SK-N-SH (cell line): ENCODE data around the gene MAP4K1. TPM values are rescaled to one million over a fixed set of nuclear protein-coding genes. Genes with fewer than 3 reads are reported as not detected.

Experiments used
- CHD2 ChIP-seq: fragments of 150-350 bp; IDR thresholded peaks from 2 replicates; pipeline ENCODE4 v1.6.1; 2018; ENCODE audit warnings: low read length; ENCODE audit not compliant: partially characterized antibody
- EP300 ChIP-seq, 2 experiments: IDR thresholded peaks; 2 replicates each; pipeline versions ENCODE4 v1.4.0 to v1.6.1; 2012; ENCODE audit warnings: borderline replicate concordance in 1 of 2, low read depth in 1 of 2, low read length in 1 of 2
- EZH2phosphoT487 ChIP-seq: fragments of 200-600 bp; sonication (generic); IDR thresholded peaks from 2 replicates; pipeline ENCODE4 v1.6.1; 2017; ENCODE audit warnings: low read depth, mixed run types, mild to moderate bottlenecking, antibody characterized with exemption, moderate library complexity, borderline replicate concordance
- FOSL2 ChIP-seq: IDR thresholded peaks from 2 replicates; pipeline ENCODE4 v1.4.0; 2012; ENCODE audit warnings: low read depth, mild to moderate bottlenecking, moderate library complexity, borderline replicate concordance
- FOXJ3 ChIP-seq: sonication (generic); formaldehyde crosslinking; IDR thresholded peaks from 2 replicates; pipeline ENCODE4 v1.5.1; 2020; ENCODE audit warnings: mild to moderate bottlenecking, missing genetic modification reagents
- FOXM1 ChIP-seq: IDR thresholded peaks from 2 replicates; pipeline ENCODE4 v1.4.0; 2012; ENCODE audit warnings: low read depth, mild to moderate bottlenecking
- GABPA ChIP-seq: IDR thresholded peaks from 2 replicates; pipeline ENCODE4 v1.4.0; 2012; ENCODE audit warnings: low read depth, mild to moderate bottlenecking
- GATA2 ChIP-seq: sonication (generic); formaldehyde crosslinking; IDR thresholded peaks from 2 replicates; pipeline ENCODE4 v1.5.0; 2020; ENCODE audit warnings: mild to moderate bottlenecking, missing genetic modification reagents
- JUND ChIP-seq: IDR thresholded peaks from 2 replicates; pipeline ENCODE4 v1.4.0; 2012
- MAX ChIP-seq: IDR thresholded peaks from 2 replicates; pipeline ENCODE4 v1.4.0; 2012; ENCODE audit warnings: low read depth
- MEF2A ChIP-seq: IDR thresholded peaks from 2 replicates; pipeline ENCODE4 v1.4.0; 2012; ENCODE audit warnings: low read depth, borderline replicate concordance
- MXI1 ChIP-seq: IDR thresholded peaks from 2 replicates; pipeline ENCODE4 v1.6.1; 2012; ENCODE audit warnings: mild to moderate bottlenecking, low read depth, low read length, improper control_type of control experiment
- NFIC ChIP-seq: IDR thresholded peaks from 2 replicates; pipeline ENCODE4 v1.4.0; 2012; ENCODE audit warnings: borderline replicate concordance
- NRF1 ChIP-seq: IDR thresholded peaks from 2 replicates; pipeline ENCODE4 v1.6.1; 2012; ENCODE audit warnings: low read depth, mild to moderate bottlenecking, low read length
- PBX3 ChIP-seq: IDR thresholded peaks from 2 replicates; pipeline ENCODE4; 2012
- POLR2AphosphoS5 ChIP-seq: IDR thresholded peaks from 2 replicates; pipeline ENCODE4 v1.6.1; 2012; ENCODE audit warnings: low read depth, low read length
- RAD21 ChIP-seq: IDR thresholded peaks from 2 replicates; pipeline ENCODE4 v1.6.1; 2012; ENCODE audit warnings: mild to moderate bottlenecking, low read length
- RCOR1 ChIP-seq: fragments of 150-350 bp; IDR thresholded peaks from 2 replicates; pipeline ENCODE4 v1.6.1; 2017; ENCODE audit warnings: antibody characterized with exemption, low read length
- RFX5 ChIP-seq: IDR thresholded peaks from 2 replicates; pipeline ENCODE4 v1.6.1; 2012; ENCODE audit warnings: mild to moderate bottlenecking, improper control_type of control experiment, low read length
- RXRA ChIP-seq: IDR thresholded peaks from 2 replicates; pipeline ENCODE4 v1.4.0; 2012; ENCODE audit warnings: low read depth, mild to moderate bottlenecking, borderline replicate concordance
- SIN3A ChIP-seq: IDR thresholded peaks from 2 replicates; pipeline ENCODE4 v1.6.1; 2012; ENCODE audit warnings: low read depth, mild to moderate bottlenecking, low read length, moderate library complexity, borderline replicate concordance
- SMC3 ChIP-seq: IDR thresholded peaks from 2 replicates; pipeline ENCODE4 v1.6.1; 2012; ENCODE audit warnings: low read depth, low read length, improper control_type of control experiment
- TEAD4 ChIP-seq: IDR thresholded peaks from 2 replicates; pipeline ENCODE4 v1.4.0; 2012; ENCODE audit warnings: mild to moderate bottlenecking, borderline replicate concordance; ENCODE audit not compliant: insufficient read depth
- USF1 ChIP-seq: IDR thresholded peaks from 2 replicates; pipeline ENCODE4 v1.4.0; 2012; ENCODE audit warnings: low read depth, borderline replicate concordance
- YY1 ChIP-seq: IDR thresholded peaks from 2 replicates; pipeline ENCODE4 v1.4.0; 2012; ENCODE audit warnings: low read depth, mild to moderate bottlenecking
- ZBTB33 ChIP-seq: IDR thresholded peaks from 2 replicates; pipeline ENCODE4 v1.4.0; 2012; ENCODE audit warnings: low read depth, borderline replicate concordance
- polyA plus RNA-seq, 3 experiments: library from polyadenylated mRNA; depleted of rRNA; stranded (reverse); fragments of >200 nt; gene quantifications; 2 replicates each; pipeline ENCODE4 v1.2.3, GENCODE V29; 2012

MAP4K1 gene
- polyA plus RNA-seq, 1 of the 3 experiments (the other 2 are of a cell fraction), result 0.31 TPM

- TF ChIP-seq MAX (peak; percentile 23; the same call in 1 of the 2 replicates), CHD2 (no peak), EZH2phosphoT487 (no peak), NRF1 (no peak), GABPA (no peak), PBX3 (peak; percentile 79), RXRA (peak; percentile 66; the same call in 1 of the 2 replicates), POLR2AphosphoS5 (no peak), FOXJ3 (CRISPR knock-in tag) (no peak), EP300 (IDR thresholded peaks at IDR 0.05; ENCODE audit: borderline replicate concordance in 1 of 2, low read depth in 1 of 2, low read length in 1 of 2) (peak in 1 of 2 experiments; percentile 66; a peak in 2 of 4 replicates), FOSL2 (peak; percentile 63; the same call in 1 of the 2 replicates), NFIC (peak; percentile 54; the same call in 1 of the 2 replicates), SIN3A (peak; percentile 48; the same call in 1 of the 2 replicates), YY1 (no peak), FOXM1 (no peak), RFX5 (no peak), JUND (peak; percentile 48; the same call in 1 of the 2 replicates), TEAD4 (0 out of 2 replicates have a peak, but pooled peaks have one; percentile 55), ZBTB33 (no peak), MEF2A (no peak; the same call in 1 of the 2 replicates), GATA2 (CRISPR knock-in tag) (no peak), SMC3 (no peak), RAD21 (no peak), USF1 (no peak), RCOR1 (no peak), MXI1 (no peak)
These were observed 33.3 kb upstream of the MAP4K1 start (continued) for GRCh38 chr19:38650911-38651584.
